NOMO-1 treated with DMSO at 0.1 percent for 48 hours (cell line): ENCODE measurements around the gene CDC16.
"Not testable (repeated sequence)": the region's sequence is repeated elsewhere in the genome, so short reads cannot be mapped to it uniquely, and the experiment has no call there.

Experiments used
- DNase-seq: peaks from one replicate; lab custom pipeline; 2025; ENCODE audit not compliant: unreplicated experiment; lab: John Stamatoyannopoulos, UW

CDC16 gene

GRCh38 chr13:114260814-114261213 lies 26.1 kb downstream of the CDC16 start:
- DNase-seq, result no peak

DNA sequence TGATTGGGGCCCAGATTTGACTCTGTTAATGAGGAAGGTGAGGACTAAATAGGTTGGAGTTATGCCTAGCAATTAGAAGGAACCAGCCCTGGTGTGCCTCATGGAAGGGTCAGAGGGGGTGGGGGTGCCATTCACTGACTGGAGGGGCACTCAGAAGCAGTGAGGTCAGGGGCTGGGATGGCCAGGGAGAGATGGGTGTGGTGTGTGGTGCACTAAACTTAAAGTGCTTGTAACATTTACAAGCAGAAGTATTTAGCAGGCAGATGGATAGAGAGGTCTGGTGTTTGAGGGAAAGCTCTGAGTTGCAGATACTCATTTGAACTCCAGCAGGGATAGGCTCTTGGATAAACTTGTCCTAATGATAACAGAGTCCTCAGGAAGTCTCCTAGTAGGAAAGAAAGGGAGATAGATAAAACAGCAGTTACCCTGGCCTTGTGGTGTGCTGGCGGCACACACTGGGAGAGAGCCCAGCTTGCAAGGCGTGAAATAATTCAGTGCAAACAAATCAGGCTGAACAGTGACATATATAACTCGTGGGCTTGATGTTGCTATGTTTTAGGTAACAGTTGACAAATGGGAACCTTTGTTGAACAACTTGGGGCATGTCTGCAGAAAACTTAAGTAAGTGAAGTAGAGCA lies 26.8 kb downstream of the CDC16 start:
- no peak for DNase-seq

GRCh38 chr13:114263578-114263977 lies 28.9 kb downstream of the CDC16 start:
- DNase-seq, result no peak

- DNase-seq, result not testable (repeated sequence)
These were observed 29.6 kb downstream of the CDC16 start for GRCh38 chr13:114264313-114264712.

GRCh38 chr13:114264886-114265611 lies 30.4 kb downstream of the CDC16 start:
- no peak for DNase-seq

- no peak for DNase-seq
These were observed 31.5 kb downstream of the CDC16 start for GRCh38 chr13:114266241-114266640.

DNA sequence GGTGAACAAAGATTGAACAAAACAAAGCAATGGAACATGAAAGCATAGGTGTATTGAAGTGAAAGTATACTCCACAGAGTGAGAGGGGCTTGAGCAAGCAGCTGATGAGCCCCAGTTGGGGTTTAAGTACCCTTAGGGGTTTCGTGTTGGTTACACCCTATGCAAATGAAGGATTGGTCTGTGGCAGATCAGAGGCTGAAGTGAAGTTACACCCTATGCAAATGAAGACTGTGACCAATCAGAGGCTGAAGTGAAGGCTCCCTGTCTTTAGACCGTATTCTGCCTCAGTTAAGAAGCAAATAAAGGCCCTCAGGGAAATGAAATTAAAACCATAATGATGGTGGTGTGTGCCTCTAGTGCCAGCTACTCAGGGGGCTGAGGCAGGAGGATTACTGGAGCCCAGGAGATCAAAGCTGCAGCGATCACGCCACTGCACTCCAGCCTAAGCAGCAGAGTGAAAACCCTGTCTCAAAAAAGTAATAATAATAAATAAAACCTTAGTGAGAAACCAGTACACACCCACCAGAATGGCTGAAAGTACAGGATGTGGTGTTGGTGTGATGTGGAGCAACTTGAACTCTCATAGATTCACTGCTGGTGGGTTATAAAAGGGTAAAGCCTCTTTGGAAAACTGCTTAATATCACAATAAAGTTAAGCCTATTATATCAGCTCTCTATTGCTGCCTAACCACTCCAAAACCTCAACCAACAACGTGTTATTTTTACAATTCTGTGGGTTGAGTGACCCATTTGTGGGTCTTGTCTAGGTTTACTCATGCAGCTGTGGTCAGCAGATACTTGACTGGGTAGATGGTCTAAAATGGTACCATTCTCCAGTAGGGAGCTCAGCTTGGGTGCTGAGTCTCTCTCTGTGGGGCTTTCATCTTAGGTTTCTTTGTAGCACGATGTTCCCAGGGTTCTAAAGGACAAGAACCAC lies 33.9 kb downstream of the CDC16 start:
- DNase-seq, result no peak

DNA sequence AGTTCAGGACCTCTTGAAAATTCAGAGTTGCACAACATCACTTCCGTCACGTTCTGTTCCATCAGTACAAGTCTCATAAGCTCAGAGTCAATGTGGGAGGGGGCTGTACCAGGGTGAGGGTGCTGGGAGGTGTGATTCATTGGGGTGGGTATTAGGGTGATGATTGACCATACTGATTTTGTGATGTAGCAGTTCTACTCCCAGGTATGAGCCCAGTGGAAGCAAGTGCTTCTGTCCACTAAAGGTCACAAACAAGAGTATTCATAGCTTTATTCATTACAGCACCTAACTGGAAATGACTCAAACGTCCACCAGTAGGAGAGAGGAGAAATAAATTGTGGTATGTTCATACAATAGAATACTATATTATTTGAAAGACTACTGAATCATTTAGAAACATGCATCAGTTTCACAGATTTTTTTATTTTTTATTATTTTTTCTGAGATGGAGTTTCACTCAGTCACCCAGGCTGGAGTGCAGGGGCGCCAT lies 34.6 kb downstream of the CDC16 start:
- no peak for DNase-seq

GRCh38 chr13:114272977-114273376 lies 38.3 kb downstream of the CDC16 start:
- no peak for DNase-seq

DNA sequence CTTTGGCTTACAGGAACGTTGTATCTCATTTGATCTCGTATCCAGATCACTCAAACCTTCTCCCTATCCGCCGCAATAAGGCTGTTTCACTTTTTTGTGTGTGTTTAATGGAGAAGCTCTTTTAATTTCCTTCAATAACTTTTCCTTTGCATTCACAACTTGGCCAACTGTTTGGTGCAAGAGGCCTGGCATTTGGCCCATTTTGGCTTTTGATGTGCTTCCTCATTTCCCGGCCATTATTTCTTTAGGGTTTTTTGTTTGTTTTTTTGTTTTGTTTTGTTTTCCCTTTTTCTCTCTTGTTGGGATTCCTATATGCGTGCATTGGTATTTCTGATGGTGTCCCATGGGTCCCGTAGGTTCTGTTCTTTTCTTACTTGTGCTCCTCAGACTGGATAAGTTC lies 40.6 kb downstream of the CDC16 start:
- no peak for DNase-seq

- DNase-seq, result no peak
These were observed 44.4 kb downstream of the CDC16 start for GRCh38 chr13:114279146-114279545.

DNA sequence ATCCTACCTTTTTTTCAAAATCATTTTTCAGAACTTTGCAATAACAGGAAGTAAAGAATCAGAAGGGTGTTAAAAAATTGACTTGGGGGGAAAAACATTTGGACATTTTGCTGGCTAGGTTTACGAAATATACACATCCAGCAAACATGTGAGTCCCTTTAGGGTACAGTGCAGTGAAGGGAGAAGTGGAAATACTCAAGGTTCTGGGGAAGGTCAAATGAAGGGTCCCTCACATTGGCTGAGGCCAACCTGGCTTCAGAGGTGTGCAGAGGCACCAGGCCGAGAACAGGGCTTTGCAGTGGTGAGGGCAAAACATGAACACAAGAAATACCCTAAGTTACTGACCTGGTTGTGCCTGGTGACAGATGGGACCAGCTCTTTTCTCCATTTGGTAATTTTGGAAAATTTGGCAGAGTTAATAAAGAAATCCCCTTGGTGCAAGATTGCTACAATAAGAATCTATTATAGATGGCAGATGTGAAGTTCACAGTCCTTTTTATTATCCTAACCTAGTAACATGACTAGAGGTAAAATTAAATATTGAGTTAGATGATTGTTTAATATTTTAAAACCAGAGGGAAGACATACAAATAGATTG lies 45.2 kb downstream of the CDC16 start:
- no peak for DNase-seq

DNA sequence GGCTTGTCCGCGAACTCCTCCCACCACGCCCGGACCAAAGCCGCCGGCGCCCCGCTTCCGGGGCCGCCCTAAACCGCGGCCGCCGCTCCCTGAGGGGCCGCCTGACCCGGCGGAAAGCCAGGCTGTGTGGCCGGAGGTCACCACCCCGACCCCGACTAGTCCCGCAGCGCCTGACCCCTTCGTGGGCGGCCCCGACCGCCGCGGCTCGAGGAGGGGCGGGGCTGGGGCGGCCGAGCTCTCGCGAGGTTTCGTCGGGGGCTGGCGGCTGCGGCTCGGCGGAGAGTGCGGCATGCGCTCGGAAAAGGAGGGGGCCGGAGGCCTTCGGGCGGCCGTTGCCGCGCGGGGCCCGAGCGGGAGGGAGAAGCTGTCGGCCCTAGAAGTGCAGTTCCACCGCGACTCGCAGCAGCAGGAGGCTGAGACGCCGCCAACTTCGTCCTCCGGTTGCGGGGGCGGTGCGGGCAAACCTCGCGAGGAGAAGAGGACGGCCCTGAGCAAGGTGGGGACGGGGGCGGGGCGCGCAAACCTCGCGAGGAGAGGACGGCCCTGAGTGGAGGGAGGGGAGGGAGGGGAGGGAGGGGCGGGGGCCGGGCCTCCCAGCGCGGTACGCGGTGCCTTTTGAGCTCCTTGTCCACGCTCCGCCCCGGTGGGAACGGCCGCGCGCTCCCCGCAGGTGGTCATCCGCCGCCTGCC lies 46.8 kb downstream of the CDC16 start, which contains the start of gene UPF3A:
Gene UPF3A, plus strand, starts transcription at position 251 of the 690 bp plus-strand sequence. Its CDS starts 39 bp downstream, at position 290.
- peak; percentile 71 for DNase-seq

- DNase-seq, result peak; percentile 61
These were observed 47.5 kb downstream of the CDC16 start for GRCh38 chr13:114282041-114282670.

DNA sequence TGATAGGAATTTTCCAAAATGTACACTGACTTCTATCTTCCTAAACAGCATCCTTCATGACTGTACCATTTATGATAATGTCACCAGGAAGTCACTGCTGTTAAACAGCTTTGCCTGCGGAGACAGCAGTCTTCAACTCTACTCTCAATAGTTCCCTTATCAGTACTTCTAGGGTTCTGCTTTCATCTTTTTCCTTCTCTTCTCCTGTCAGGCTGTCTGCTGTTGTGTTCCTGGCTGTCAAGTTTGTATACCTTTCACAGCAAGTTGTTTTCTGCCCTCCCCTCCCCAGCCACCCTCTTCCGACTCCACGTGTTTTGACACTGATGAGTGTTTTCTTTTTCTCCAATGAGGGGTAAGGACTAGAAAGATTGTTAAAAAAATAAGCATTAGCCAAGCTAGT lies 48.9 kb downstream of the CDC16 start:
- DNase-seq, result no peak

GRCh38 chr13:114284680-114285079 lies 50.0 kb downstream of the CDC16 start:
- no peak for DNase-seq

DNA sequence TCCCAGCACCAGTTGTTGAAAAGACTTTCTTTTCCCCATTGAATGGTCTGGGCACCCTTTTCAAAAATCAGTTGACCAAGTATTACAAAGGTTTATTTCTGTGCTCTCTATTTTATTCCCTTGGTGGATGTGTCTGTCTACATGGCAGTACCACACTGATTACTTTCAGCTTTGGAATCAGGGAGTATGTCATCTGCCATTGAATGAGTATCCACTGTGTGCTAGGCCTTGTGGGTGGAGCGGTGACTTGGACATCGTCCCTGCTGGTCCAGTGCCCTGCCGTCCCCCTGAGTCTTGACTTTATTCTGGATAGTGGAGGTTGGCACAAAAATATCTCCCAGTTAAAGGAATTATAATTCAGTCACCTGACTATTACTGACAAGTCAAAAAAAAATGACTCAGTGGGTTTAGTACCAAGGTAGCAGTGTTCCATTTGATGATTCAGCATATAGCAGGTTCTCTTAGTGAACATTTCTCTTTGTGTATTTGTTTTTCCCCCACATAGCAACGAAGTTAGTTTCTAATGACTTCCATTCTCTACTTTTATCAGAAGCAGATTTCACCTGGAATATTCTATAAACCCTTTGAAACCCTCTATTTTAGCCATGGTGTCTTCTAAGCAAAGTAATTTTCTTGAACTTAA lies 50.6 kb downstream of the CDC16 start:
- DNase-seq, result no peak

GRCh38 chr13:114286808-114287207 lies 52.1 kb downstream of the CDC16 start:
- DNase-seq, result no peak

GRCh38 chr13:114288157-114288591 lies 53.5 kb downstream of the CDC16 start:
- DNase-seq, result no peak
